SK-N-SH (cell line): ENCODE data around the gene SARDH. TPM values are rescaled to one million over a fixed set of nuclear protein-coding genes. Genes with fewer than 3 reads are reported as not detected.

Experiments used
- CTCF ChIA-PET: fragments of 300-600, 350-600 bp; formaldehyde crosslinking; extraction: SDS; loops from one replicate; lab custom pipeline; 2021; lab: Yijun Ruan, JAX
- POLR2A ChIA-PET: fragments of 350-600 bp; sonication (Branson Sonifier 250); formaldehyde crosslinking; extraction: SDS; loops from one replicate; lab custom pipeline; 2020; ENCODE audit warnings: antibody characterized with exemption, inconsistent platforms; lab: Yijun Ruan, JAX
- DNase-seq: peaks from one replicate; pipeline ENCODE4 v3.0.0; 2012
- H2AFZ ChIP-seq: fragments of 200-600 bp; sonication (generic); 2 replicates; pipeline ENCODE4 v1.8.1; 2016; ENCODE audit warnings: antibody characterized with exemption, mild to moderate bottlenecking, low read depth
- H3F3A ChIP-seq: fragments of 200-600 bp; sonication (generic); replicated peaks from 2 replicates; pipeline ENCODE3; 2016; ENCODE audit warnings: antibody characterized with exemption, mild to moderate bottlenecking; ENCODE audit not compliant: insufficient read depth
- H3K27ac ChIP-seq, 2 experiments: fragments of 200-500 bp in 1 of 2; fragments of 200-600 bp in 1 of 2; sonication (Bioruptor generic) in 1 of 2; sonication (generic), shearing (Covaris generic) in 1 of 2; 2 replicates each; pipeline versions ENCODE4 v1.5.1 to v1.6.1; 2014 to 2016; ENCODE audit warnings: low read depth in 2 of 2, inconsistent platforms in 1 of 2, low read length in 1 of 2, mild to moderate bottlenecking in 1 of 2, mixed read lengths in 1 of 2
- H3K27me3 ChIP-seq: fragments of 200-600 bp; sonication (generic), shearing (Covaris generic); 2 replicates; pipeline ENCODE4 v1.6.1; 2016; ENCODE audit warnings: mixed run types; ENCODE audit not compliant: insufficient read depth
- H3K36me3 ChIP-seq, 2 experiments: fragments of 200-500 bp in 1 of 2; fragments of 200-600 bp in 1 of 2; sonication (Bioruptor generic) in 1 of 2; sonication (generic) in 1 of 2; replicated peaks in 1 of 2; 2 replicates each; pipeline versions ENCODE3 to v1.5.1; 2014 to 2016; ENCODE audit warnings: low read length in 1 of 2, mild to moderate bottlenecking in 1 of 2; ENCODE audit not compliant: insufficient read depth in 2 of 2, control insufficient read depth in 1 of 2
- H3K4me1 ChIP-seq, 2 experiments: fragments of 200-500 bp in 1 of 2; fragments of 200-600 bp in 1 of 2; sonication (Bioruptor generic) in 1 of 2; sonication (generic), shearing (Covaris generic) in 1 of 2; 2 replicates each; pipeline versions ENCODE4 v1.5.1 to v1.6.1; 2014 to 2016; ENCODE audit warnings: low read depth in 1 of 2, low read length in 1 of 2, mixed run types in 1 of 2; ENCODE audit not compliant: insufficient read depth in 2 of 2, control insufficient read depth in 1 of 2
- H3K4me2 ChIP-seq: fragments of 200-600 bp; sonication (generic), shearing (Covaris generic); 2 replicates; pipeline ENCODE4 v1.6.1; 2017; ENCODE audit warnings: mixed run types
- H3K4me3 ChIP-seq, 2 experiments: fragments of 200-500 bp in 1 of 2; fragments of 200-600 bp in 1 of 2; sonication (Bioruptor generic) in 1 of 2; sonication (generic), shearing (Covaris generic) in 1 of 2; 2 replicates each; pipeline versions ENCODE4 v1.5.1 to v1.8.1; 2014 to 2016; ENCODE audit warnings: low read depth in 2 of 2, inconsistent platforms in 1 of 2, low read length in 1 of 2, mild to moderate bottlenecking in 1 of 2, mixed read lengths in 1 of 2, moderate library complexity in 1 of 2
- H3K79me2 ChIP-seq: fragments of 200-600 bp; sonication (generic); 2 replicates; pipeline ENCODE4 v1.8.1; 2017; ENCODE audit warnings: mild to moderate bottlenecking; ENCODE audit not compliant: insufficient read depth
- H3K9ac ChIP-seq: fragments of 200-600 bp; sonication (generic); 2 replicates; pipeline ENCODE4 v1.6.1; 2017; ENCODE audit warnings: mixed run types
- H3K9me2 ChIP-seq: fragments of 200-600 bp; sonication (generic); 2 replicates; pipeline ENCODE4 v1.6.1; 2017; ENCODE audit warnings: mixed run types
- H3K9me3 ChIP-seq: fragments of 200-600 bp; sonication (generic); 2 replicates; pipeline ENCODE4 v1.6.1; 2017; ENCODE audit warnings: mixed run types, mild to moderate bottlenecking, moderate library complexity
- H4K20me1 ChIP-seq: fragments of 200-600 bp; sonication (generic); 2 replicates; pipeline ENCODE4 v1.6.1; 2017; ENCODE audit warnings: mild to moderate bottlenecking, mixed run types; ENCODE audit not compliant: insufficient read depth
- CTCF ChIP-seq: fragments of 200-600 bp; sonication (generic); IDR thresholded peaks from 2 replicates; pipeline ENCODE4 v1.6.1; 2017; ENCODE audit warnings: antibody characterized with exemption, mild to moderate bottlenecking, moderate library complexity
- ELF1 ChIP-seq: IDR thresholded peaks from 2 replicates; pipeline ENCODE4 v1.4.0; 2012
- EP300 ChIP-seq, 2 experiments: IDR thresholded peaks; 2 replicates each; pipeline versions ENCODE4 v1.4.0 to v1.6.1; 2012; ENCODE audit warnings: borderline replicate concordance in 1 of 2, low read depth in 1 of 2, low read length in 1 of 2
- FOXM1 ChIP-seq: IDR thresholded peaks from 2 replicates; pipeline ENCODE4 v1.4.0; 2012; ENCODE audit warnings: low read depth, mild to moderate bottlenecking
- GABPA ChIP-seq: IDR thresholded peaks from 2 replicates; pipeline ENCODE4 v1.4.0; 2012; ENCODE audit warnings: low read depth, mild to moderate bottlenecking
- GATA2 ChIP-seq: sonication (generic); formaldehyde crosslinking; IDR thresholded peaks from 2 replicates; pipeline ENCODE4 v1.5.0; 2020; ENCODE audit warnings: mild to moderate bottlenecking, missing genetic modification reagents
- JUND ChIP-seq: IDR thresholded peaks from 2 replicates; pipeline ENCODE4 v1.4.0; 2012
- MAX ChIP-seq: IDR thresholded peaks from 2 replicates; pipeline ENCODE4 v1.4.0; 2012; ENCODE audit warnings: low read depth
- MEF2A ChIP-seq: IDR thresholded peaks from 2 replicates; pipeline ENCODE4 v1.4.0; 2012; ENCODE audit warnings: low read depth, borderline replicate concordance
- MXI1 ChIP-seq: IDR thresholded peaks from 2 replicates; pipeline ENCODE4 v1.6.1; 2012; ENCODE audit warnings: mild to moderate bottlenecking, low read depth, low read length, improper control_type of control experiment
- RCOR1 ChIP-seq: fragments of 150-350 bp; IDR thresholded peaks from 2 replicates; pipeline ENCODE4 v1.6.1; 2017; ENCODE audit warnings: antibody characterized with exemption, low read length
- RXRA ChIP-seq: IDR thresholded peaks from 2 replicates; pipeline ENCODE4 v1.4.0; 2012; ENCODE audit warnings: low read depth, mild to moderate bottlenecking, borderline replicate concordance
- SIN3A ChIP-seq: IDR thresholded peaks from 2 replicates; pipeline ENCODE4 v1.6.1; 2012; ENCODE audit warnings: low read depth, mild to moderate bottlenecking, low read length, moderate library complexity, borderline replicate concordance
- USF2 ChIP-seq: fragments of 150-350 bp; IDR thresholded peaks from 2 replicates; pipeline ENCODE4 v1.6.1; 2017; ENCODE audit warnings: antibody characterized with exemption, low read length, low read depth, borderline replicate concordance
- WGBS: methylation state at CpG from one replicate; pipeline ENCODE4 v1.1.6; 2017; ENCODE audit warnings: low lambda C conversion rate; 5-methylcytosine and 5-hydroxymethylcytosine counted together
- polyA plus RNA-seq, 3 experiments: library from polyadenylated mRNA; depleted of rRNA; stranded (reverse); fragments of >200 nt; gene quantifications; 2 replicates each; pipeline ENCODE4 v1.2.3, GENCODE V29; 2012
- TF ChIP-seq, protein P1 (sequence below): IDR thresholded peaks from 2 replicates; pipeline ENCODE4 v1.4.0; 2012; ENCODE audit warnings: low read depth, borderline replicate concordance
- TF ChIP-seq, protein P2 (sequence below): IDR thresholded peaks from 2 replicates; pipeline ENCODE4 v1.6.1; 2012; ENCODE audit warnings: mild to moderate bottlenecking, low read depth, low read length, moderate library complexity

Gene SARDH
- polyA plus RNA-seq, 1 of the 3 experiments (the other 2 are of a cell fraction): 5.9 TPM

DNA sequence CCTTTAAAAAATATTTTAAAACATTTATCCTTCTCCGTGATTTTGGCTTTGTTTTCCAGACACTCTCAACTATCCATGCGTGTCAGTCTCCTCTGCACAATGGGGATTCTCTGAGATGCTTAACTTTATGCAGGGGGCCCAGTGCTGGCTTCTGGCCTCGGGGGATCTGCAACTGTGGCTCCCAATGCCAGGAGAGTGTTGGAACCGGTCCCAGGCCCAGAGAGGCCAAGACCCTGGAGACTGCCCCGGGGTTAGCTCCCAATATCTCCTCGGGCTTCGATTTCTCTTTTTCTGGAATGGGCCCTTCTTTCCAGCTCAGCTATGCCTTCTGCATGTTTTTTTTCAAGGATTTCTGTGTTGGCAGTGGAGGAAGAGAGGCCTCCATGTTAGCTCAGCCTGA lies 20.1 kb upstream of the SARDH start:
- POLR2A ChIA-PET: no interaction called here
- Histone ChIP-seq H4K20me1 (no peaks in the 10 kb centered on the region), H3K36me3 (peaks cover 5 to 15% of the 10 kb centered on the region in 2 experiments), H3K4me2 (no peak overlapping the region), H2AFZ (no peak overlapping the region), H3K9me3 (no peaks in the 10 kb centered on the region), H3K4me3 (no peak overlapping the region; a peak in 1 of 4 replicates), H3K9me2 (no peaks in the 10 kb centered on the region), H3F3A (peaks cover 4% of the 10 kb centered on the region), H3K27ac (no peak overlapping the region), H3K4me1 (no peaks in the 10 kb centered on the region; a peak in 1 of 4 replicates), H3K27me3 (no peaks in the 10 kb centered on the region), H3K9ac (no peak overlapping the region), H3K79me2 (no peaks in the 10 kb centered on the region)
- no peak for DNase-seq
- TF ChIP-seq MXI1: no peak
- no peak for TF ChIP-seq JUND
- WGBS: 88% methylated on average over 7 of the region's 7 CpGs
- CTCF ChIA-PET: interaction anchor here (1.8 to 3.3 kb wide), 3 partner anchors 9 to 24 kb away, joined by 5 to 19 read pairs (median 11); no protein-coding TSS in a partner anchor

GRCh38 chr9:133754688-133755227 lies 16.6 kb upstream of the SARDH start:
- POLR2A ChIA-PET: no interaction called here
- Histone ChIP-seq H3K4me1 (no peaks in the 10 kb centered on the region; a peak in 1 of 4 replicates), H3K36me3 (peaks cover 0 to 10% of the 10 kb centered on the region in 2 experiments), H3K9ac (no peak overlapping the region), H2AFZ (no peak overlapping the region), H3K9me3 (no peaks in the 10 kb centered on the region), H4K20me1 (no peaks in the 10 kb centered on the region), H3K27ac (no peak overlapping the region), H3K27me3 (no peaks in the 10 kb centered on the region), H3K79me2 (no peaks in the 10 kb centered on the region), H3F3A (peaks cover 4% of the 10 kb centered on the region), H3K4me3 (no peak overlapping the region), H3K9me2 (no peaks in the 10 kb centered on the region), H3K4me2 (no peak overlapping the region)
- WGBS: 92% methylated on average over 9 of the region's 9 CpGs
- CTCF ChIA-PET: interaction anchor here (3.1 to 5.7 kb wide), 2 partner anchors 12 to 27 kb away, joined by 11 to 35 read pairs; no protein-coding TSS in a partner anchor
- DNase-seq: no peak
- TF ChIP-seq USF2 (no peak), JUND (no peak), CTCF (no peak), RXRA (no peak), ELF1 (no peak), GABPA (no peak), MEF2A (no peak), MAX (no peak), EP300 (IDR thresholded peaks at IDR 0.05; ENCODE audit: borderline replicate concordance in 1 of 2, low read depth in 1 of 2, low read length in 1 of 2) (no peak), GATA2 (no peak), RCOR1 (no peak), SIN3A (no peak), FOXM1 (no peak)
- TF ChIP-seq, protein P1, sequence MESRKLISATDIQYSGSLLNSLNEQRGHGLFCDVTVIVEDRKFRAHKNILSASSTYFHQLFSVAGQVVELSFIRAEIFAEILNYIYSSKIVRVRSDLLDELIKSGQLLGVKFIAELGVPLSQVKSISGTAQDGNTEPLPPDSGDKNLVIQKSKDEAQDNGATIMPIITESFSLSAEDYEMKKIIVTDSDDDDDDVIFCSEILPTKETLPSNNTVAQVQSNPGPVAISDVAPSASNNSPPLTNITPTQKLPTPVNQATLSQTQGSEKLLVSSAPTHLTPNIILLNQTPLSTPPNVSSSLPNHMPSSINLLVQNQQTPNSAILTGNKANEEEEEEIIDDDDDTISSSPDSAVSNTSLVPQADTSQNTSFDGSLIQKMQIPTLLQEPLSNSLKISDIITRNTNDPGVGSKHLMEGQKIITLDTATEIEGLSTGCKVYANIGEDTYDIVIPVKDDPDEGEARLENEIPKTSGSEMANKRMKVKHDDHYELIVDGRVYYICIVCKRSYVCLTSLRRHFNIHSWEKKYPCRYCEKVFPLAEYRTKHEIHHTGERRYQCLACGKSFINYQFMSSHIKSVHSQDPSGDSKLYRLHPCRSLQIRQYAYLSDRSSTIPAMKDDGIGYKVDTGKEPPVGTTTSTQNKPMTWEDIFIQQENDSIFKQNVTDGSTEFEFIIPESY: no peak
- TF ChIP-seq, protein P2, sequence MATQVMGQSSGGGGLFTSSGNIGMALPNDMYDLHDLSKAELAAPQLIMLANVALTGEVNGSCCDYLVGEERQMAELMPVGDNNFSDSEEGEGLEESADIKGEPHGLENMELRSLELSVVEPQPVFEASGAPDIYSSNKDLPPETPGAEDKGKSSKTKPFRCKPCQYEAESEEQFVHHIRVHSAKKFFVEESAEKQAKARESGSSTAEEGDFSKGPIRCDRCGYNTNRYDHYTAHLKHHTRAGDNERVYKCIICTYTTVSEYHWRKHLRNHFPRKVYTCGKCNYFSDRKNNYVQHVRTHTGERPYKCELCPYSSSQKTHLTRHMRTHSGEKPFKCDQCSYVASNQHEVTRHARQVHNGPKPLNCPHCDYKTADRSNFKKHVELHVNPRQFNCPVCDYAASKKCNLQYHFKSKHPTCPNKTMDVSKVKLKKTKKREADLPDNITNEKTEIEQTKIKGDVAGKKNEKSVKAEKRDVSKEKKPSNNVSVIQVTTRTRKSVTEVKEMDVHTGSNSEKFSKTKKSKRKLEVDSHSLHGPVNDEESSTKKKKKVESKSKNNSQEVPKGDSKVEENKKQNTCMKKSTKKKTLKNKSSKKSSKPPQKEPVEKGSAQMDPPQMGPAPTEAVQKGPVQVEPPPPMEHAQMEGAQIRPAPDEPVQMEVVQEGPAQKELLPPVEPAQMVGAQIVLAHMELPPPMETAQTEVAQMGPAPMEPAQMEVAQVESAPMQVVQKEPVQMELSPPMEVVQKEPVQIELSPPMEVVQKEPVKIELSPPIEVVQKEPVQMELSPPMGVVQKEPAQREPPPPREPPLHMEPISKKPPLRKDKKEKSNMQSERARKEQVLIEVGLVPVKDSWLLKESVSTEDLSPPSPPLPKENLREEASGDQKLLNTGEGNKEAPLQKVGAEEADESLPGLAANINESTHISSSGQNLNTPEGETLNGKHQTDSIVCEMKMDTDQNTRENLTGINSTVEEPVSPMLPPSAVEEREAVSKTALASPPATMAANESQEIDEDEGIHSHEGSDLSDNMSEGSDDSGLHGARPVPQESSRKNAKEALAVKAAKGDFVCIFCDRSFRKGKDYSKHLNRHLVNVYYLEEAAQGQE: no peak
